Testis (tissue), 2 donors: ENCODE measurements around the gene ENAH.

Experiments used
- POLR2A ChIP-seq: fragments of 450-650 bp; IDR thresholded peaks from one replicate; pipeline ENCODE4 v1.6.1; 2017; ENCODE audit warnings: antibody characterized with exemption, mild to moderate bottlenecking, moderate library complexity
- TF ChIP-seq, protein P1 (sequence below), 3 experiments: fragments of 450-650 bp in 2 of 3; fragments of 200-600 bp in 1 of 3; sonication (generic) in 1 of 3; IDR thresholded peaks; one replicate each; pipeline ENCODE4 v1.5.1; 2016 to 2019; ENCODE audit warnings: antibody characterized with exemption in 3 of 3, mild to moderate bottlenecking in 2 of 3, moderate library complexity in 1 of 3

DNA sequence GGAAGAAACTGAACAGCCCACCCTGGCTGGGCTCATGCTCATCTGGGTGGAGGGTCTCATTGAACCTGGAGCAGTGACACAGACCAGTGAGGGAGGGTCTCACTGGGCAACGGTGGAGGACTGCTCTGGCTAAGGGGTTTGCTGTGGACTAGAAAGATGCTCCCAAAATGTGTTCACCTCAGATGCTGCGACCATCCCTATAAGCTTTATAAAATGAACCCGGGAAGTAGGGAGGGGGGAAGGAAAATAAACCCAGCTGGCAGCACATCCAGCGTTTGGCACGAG is 190.6 kb downstream of the ENAH start:
- TF ChIP-seq POLR2A = no peak
- TF ChIP-seq, protein P1, sequence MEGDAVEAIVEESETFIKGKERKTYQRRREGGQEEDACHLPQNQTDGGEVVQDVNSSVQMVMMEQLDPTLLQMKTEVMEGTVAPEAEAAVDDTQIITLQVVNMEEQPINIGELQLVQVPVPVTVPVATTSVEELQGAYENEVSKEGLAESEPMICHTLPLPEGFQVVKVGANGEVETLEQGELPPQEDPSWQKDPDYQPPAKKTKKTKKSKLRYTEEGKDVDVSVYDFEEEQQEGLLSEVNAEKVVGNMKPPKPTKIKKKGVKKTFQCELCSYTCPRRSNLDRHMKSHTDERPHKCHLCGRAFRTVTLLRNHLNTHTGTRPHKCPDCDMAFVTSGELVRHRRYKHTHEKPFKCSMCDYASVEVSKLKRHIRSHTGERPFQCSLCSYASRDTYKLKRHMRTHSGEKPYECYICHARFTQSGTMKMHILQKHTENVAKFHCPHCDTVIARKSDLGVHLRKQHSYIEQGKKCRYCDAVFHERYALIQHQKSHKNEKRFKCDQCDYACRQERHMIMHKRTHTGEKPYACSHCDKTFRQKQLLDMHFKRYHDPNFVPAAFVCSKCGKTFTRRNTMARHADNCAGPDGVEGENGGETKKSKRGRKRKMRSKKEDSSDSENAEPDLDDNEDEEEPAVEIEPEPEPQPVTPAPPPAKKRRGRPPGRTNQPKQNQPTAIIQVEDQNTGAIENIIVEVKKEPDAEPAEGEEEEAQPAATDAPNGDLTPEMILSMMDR (IDR thresholded peaks at IDR 0.05) = no peak
